NOMO-1 treated with dmso at 0.1 percent for 144 hours (cell line): ENCODE data around the gene EXOC6B.
"Not testable (repeated sequence)": the region's sequence is repeated elsewhere in the genome, so short reads cannot be mapped to it uniquely, and the experiment has no call there.

ENCODE experiments used
- DNase-seq: peaks from one replicate; lab custom pipeline; 2025; ENCODE audit not compliant: unreplicated experiment; lab: John Stamatoyannopoulos, UW

The EXOC6B gene

DNA sequence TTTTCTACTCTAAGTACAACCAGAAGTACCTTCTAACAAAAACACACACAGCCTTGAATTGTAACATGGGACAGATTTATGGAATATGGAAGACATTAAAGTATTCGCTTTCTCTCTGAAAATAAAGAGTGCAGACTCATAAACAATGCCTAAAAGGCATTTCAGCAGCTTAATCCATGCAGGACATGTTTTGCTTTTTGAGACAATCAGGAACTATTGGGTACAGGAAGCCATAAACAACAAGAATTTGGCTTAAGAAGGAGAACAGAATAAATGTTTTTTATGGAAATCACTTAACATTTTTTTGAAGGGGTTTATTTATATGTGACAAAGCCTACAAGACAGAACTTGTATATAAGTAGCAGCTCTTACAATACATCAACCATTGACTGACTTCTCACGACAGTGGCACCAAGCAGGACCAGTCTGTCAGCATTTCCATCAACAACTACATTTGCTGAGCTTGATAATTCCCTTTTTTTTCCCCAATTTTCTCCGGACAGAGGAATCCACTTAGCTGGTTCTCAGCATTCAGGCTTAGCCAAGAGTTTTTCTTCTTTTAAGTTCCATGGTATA is 140.1 kb downstream of the EXOC6B start:
- DNase-seq: no peak

DNA sequence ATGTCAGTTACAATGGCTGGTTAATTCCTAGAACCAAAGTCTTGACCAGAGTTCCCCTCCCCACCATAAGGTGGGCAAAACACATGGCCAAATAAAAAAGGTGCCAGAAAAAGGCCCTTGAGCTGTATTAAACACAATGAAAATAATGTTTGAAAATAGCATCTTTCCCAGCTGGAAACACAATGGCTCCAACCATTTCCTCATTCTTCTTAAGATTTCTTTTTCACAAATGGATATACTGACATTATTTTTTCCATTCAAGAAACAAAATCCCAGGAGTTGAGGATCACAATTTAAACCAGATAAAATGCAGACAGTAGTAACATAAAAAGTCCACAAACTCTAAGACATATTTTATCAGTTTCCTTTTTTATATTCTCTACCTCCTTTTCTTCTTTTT is 143.8 kb downstream of the EXOC6B start:
- no peak for DNase-seq

DNA sequence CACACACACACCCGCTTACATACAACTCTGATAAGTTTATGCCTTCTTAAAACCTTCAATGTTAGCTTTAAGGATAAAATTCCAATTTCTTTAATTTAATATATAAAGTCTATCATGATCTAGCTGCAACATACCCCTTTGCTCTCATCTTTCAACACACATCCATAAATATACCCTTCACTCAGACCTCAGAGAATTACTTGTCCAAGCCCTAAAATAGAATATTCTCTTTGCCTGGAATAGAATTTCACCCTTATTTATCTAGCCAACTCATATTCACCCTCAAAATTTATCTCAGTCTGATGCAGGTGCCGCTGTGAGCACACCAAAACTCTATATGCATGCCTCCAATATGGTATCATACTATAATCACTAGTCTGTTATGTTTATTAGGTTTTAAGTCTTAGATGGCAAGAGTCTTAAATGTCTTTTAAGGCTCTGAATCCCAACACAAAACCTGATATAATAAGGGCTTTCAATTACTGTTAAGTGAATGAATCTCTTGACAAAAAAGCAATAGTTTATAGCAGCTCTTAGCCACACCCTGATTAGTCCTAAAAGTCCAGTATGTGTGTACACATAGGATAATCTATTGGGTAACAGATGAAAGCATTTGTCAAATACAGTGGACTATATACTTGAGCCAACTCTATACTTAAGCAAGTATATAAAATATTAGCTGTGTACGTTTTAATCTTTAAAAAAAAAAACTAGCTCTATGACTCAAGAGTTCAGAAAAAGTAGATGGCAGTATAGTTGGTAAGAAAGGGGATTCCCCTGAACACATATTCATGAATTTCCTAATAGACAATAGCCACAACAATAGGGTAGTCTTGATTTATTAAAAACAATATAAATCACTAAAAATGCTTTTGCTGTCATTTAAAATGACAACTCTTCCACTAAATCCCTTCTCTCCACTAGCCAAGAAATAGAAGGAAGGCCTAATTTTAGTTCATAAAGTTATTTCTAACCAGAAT is 144.5 kb downstream of the EXOC6B start:
- no peak for DNase-seq

DNA sequence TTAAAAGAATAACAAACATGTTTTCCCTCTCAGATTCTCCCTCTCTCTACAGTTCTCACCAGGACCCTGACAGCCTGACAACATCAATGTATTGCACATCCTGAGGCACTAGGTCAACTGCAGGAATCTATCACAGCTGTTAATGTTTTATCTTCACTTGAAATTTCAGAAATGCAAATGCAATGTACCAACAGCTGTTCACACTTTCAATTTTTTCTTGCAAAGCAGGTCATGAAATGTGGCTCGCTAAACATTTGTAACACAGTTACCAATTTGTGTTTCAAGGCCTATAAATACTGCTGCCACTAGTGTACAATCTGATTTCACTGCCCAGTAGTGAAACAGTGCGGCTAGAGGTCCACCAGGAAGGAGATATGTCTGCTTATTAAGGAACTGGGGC is 147.8 kb downstream of the EXOC6B start:
- no peak for DNase-seq

DNA sequence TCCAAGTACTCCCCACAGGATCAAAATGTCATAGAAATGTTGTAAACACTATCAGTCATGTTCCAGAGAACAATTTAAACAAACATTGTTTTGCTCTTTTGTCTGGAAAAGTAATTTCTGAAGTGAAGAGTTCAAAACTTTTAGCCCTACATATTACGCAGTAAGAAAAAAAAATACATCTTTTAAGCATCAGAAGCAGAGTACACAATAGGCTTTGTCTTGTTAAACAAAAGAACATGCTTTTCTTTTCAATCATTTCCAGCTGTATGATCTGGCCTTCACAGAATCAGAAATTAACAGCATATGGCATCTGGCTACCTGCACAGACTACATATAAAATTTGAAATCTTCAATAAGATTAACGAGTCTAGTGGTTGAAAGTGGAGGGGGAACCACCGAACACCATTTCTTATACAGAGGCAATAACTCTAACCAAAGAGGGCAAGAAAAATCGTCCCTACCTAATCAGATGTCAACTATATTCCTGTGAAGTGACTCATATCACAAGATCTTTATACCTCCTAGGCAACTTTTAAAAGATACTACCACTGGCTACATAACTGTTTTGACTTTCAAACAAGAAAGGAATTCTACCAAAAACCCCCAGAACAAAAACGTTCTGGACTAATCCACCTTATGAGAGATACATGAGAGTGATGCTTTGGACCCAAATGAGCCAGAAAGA is 149.3 kb downstream of the EXOC6B start:
- DNase-seq: no peak

DNA sequence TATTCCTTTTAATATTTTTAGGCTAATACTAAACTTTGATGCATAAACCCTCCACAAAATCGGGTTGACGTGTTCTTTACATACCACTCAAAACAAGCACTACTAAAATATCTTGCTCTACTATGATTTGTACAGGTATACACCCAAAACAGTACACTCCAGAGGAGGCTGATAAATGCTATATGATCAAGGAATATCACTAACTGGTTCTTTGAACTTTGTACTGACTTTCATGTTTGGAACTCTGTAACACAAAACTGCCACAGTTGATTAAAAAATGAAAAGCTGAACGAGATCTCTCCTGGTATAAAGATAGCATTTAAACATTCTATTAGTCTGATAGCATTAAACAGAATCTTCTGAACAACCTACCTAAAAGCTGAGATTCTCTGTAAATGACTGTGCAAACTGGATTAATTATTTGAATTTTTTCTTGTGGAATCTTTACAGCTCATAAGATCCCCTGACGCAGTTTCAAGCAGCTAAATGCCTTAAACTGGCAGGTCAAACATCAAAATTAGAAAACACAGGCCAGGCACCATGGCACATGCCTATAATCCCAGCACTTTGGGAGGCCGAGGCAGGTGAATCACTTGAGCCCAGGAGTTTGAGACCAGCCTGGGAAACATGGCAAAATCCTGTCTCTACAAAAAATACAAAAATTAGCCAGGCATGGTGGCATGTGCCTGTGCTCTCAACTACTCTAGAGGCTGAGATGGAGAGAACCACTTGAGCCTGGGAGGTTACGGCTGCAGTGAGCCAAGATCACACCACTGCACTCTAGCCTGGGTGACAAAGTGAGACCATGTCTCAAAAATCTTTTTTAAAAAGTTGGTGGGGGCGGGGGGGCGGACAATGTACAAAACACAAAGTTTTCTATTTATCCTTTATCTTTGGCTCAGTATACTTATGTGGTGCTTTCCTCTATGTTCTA is 150.6 kb downstream of the EXOC6B start:
- no peak for DNase-seq

DNA sequence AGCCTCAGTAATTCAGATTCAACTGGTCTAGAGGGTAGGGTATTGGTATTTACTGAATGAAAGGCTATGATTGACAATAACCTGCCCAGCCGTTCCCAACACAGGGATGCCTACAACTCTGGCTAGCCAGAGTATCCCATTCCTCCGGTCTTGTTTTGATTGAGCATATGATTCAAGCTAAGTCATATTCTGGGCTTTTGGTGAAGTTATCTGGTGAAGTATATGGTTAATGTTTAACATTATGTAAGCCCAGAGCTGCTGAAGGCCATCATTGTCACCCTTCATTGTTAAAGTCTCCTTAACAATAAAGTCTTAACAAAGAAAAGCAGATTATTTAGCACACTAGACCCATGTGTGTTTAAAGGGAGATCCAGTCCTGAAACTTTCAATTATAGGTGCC is 152.6 kb downstream of the EXOC6B start:
- DNase-seq: no peak

DNA sequence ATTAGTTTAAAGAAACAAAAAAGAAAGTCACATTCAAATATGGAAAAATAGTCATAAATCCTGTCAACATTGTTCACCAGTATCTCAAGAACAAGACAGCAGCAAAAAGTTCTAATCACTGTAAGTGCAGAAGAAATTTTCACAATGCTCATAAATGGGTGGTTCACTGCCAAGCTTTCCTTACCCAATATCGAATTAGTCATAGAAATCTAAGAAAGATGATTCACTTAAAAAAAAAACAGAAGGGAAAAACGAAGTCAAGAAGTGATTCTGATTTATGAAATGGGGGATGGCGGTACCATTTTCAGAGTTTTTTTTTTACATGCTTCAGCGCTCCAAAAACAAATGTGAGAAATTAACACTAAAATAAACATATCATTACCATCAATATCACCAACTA is 156.7 kb downstream of the EXOC6B start:
- DNase-seq: no peak

DNA sequence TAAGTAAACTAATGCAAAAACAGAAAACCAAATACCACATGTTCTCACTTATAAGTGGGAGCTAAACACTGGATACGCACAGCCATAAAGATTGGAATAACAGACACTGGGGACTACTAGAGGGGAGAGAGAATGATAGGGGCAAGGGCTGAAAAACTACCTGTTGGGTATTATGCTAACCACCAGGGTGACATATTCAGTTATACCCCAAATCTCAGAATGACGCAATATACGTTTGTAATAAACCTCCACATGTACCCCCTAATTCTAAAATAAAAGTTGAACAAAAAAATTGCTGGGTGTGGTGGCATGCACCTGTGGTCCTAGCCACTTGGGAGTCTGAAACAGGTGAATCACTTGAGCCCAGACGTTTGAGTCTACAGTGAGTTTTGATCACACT is 157.2 kb downstream of the EXOC6B start:
- no peak for DNase-seq

DNA sequence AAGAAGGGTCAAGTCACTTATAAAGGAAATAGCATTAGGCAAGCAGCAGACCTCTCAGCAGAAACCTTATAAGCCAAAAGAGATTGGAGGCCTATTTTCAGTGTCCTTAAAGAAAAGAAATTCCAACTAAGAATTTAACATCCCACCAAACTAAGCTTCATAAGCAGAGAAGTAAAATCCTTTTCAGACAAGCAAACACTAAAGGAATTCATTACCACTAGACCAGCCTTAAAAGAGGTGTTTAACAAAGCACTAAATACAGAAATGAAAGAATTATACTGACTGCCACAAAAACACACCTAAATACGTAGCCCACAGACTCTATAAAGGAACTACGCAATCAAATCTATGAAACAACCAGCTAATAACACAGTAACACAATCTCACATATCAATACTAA is 160.4 kb downstream of the EXOC6B start:
- DNase-seq: no peak

DNA sequence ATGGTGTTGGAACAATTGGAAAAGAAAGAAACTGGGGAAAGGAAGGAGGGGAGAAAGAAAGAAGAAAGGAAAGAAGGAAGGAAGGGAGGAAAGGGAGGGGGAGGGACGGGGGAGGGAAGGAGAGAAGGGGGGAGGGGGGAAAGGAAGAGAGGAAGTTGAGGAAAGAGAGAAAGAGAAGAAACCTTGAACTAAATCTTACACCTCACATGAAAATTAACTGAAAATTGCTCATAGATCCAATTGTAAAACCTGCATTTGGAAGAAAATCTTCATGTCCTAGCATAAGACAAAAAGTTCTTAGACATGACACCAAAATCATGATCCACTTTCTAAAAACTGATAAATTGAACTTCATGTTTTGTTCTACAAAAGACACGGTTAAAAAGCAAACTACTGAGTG is 163.8 kb downstream of the EXOC6B start:
- no peak for DNase-seq

DNA sequence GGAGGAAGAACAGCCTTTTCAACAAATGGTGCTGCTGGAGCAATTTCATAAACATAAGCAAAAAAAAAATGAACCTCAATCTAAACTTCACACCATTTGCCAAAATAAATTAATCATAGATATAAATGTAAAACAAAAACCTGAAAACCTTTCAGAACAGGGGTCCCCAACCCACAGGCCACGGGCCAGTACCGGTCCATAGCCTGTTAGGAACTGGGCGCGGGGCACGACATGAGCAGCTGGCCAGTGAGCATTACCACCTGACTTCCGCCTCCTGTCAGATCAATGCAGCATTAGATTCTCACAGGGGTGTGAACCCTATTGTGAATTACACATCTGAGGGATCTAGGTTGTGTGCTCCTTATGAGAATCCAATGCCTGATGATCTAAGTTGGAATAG is 176.0 kb downstream of the EXOC6B start:
- no peak for DNase-seq

DNA sequence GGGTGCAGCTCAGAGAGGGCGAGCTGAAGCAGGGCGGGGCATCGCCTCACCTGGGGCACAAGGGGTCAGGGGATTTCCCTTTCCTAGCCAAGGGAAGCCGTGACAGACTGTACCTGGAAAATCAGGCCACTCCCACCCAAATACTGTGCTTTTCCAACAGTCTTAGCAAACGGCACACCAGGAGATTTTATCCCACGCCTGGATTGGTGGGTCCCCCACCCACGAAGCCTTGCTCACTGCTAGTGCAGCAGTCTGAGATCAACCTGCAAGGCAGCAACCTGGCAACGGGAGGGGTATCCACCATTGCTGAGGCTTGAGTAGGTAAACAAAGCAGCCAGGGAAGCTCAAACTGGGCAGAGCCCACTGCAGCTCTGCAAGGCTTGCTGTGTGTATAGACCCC is 184.6 kb downstream of the EXOC6B start:
- not testable (repeated sequence) for DNase-seq

DNA sequence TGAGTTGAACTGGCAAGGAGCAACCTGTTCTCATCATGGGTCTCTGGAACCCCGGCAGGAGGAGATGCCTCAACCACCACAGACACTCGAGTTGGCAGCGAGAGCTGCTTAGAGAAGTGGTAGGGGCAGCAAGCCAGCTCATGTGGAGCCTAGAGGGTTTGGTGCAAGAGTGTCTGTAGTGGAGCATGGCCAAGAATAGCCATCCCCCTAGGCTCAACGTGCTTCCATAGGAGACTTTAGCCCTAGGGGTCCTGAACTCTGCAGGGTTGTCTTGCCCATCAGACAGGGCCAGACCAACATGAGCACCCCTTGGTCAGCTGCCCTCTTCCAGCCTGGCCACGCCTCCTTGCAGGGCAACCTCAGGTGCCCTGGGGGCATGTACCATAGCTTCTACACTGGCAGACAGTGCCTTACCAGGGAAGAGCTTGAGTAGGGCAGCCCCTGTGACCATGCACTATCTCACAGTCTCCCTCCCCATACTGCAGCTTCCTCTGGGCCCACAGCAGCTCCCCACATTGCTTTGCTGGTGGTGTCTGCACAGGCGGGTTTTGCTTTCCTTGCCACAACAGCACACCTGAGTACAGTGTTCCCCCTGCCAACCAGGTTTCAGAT is 187.1 kb downstream of the EXOC6B start:
- DNase-seq: no peak

DNA sequence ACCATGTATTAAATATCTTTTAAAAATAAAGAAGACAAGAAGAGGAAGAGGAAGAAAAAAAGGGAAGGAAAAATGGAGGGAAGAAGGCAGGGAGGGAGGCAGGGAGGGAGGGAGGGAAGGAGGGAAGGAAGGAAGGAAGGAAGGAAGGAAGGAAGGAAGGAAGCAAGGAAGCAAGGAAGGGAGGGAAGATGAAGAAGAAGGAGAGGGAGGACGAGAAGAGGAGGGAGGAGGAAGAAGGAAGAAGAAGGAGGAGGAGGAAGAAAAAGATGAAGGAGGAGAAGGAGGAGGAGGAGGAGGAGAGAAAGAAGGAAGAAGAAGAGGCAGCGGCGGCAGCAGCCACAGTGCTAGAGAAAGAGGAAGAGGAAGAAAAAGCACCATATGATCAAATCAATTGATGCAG is 189.6 kb downstream of the EXOC6B start:
- DNase-seq: no peak

DNA sequence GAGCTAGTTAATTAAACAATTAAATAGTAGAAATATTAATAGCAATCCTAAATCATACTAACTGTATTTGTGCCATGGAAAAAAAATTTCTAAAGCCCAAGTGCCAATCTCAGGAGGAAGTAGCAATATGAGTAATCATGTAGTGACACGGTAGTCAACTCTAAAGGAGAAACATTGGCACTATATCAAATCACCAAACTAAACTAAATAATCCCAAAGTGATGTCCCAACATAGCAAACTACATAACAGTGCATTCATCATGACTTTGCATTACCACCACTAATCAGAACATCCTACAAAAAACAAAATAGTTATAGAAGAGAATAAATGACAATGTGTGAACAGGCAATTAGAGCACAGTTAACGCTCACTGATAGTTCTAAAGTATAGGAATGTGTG is 195.1 kb downstream of the EXOC6B start:
- no peak for DNase-seq

DNA sequence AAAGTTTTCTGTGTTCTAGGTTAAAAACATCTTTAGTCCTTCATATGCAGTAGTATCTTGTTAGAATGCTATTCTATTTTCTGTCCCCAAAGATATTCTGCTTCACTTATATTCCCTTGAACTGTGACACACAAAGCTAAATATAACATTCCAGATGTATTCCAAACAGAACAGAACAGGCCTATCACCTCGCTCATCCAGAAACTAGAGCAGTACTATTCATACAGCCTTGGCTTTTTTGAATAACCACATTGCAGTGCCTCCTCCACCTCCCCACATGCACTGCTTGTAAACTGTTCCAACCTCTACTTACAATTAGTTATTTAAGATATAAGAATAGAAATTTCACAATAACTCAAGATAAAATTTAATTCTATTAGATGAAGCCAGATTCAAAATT is 196.8 kb downstream of the EXOC6B start:
- DNase-seq: no peak

DNA sequence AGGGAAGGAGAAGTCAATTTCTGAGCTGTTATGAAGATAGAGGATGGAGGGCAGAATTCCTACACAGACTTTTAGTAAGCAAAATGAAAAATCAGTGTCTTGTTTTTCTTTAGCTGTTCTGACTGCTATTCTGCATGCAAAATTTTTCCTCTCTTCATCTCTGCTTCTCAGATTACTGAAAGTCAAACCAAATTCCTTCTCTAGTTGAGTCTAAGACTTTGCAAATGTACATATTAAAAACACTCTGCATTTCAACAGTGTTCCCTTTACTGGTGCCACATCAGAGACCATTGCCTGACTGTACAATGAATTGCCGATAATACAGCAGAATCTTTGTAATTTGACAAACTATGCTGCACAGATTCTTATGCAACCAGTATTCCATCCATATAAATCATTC is 198.8 kb downstream of the EXOC6B start:
- DNase-seq: no peak

DNA sequence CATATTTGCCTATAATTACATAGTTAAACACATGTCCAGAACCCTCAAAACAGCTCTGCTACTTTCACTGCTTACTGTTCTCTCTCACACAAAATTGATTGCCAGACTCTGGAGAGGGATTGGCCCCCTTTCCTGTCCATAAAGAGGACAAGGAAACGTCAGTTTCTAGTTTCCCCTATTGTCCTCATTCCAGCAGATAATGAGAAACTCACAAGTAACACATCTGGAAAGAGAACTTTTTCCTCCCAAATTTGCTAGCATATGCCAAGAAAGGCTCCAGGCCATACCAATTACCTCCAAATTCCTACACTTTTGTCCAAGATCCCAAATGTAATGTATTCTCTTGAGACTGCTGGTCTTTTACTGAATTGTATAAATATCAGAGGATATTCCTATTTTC is 200.5 kb downstream of the EXOC6B start:
- DNase-seq: no peak

DNA sequence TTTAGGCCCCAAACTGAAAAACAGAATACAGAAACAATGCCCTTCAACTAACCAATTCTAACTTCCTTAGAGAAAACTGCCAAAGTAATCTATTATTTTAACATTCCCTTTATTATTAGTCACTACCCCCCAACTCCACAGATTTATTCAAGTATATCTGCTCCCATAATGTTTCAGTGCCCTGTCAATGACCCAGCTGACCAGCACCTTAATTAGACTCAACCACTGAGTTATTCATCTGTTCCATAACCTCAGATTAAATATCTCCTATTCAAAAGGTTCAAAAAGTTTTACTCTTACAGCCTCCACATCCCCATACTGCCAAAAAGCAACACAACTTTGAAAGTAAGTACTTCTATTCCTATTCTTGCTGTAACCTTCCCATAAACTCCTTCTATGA is 202.4 kb downstream of the EXOC6B start:
- DNase-seq: no peak

DNA sequence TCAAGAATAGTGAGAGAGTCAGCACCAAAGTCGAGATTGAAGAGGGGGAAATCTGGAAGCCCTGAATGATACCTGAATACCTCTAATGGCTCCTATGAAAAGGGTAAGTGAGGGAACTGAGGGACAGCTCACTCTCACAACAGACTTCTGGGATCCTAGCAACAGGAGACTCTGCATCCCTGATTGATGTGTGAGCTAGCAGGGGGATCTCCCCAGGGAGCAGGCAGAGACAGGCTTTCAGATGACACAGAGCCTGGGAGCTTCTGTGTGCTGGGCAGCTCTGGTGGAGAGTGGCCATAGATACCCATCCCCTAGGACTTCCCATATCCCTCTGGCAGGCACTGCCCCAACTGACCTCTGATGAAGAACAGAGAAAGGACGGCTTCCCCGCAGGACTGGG is 206.2 kb downstream of the EXOC6B start:
- DNase-seq: no peak
